Fibroblast of villous mesenchyme (primary cell): Measurements from ENCODE around the gene ZNF532. TPM values are rescaled to one million over a fixed set of nuclear protein-coding genes. Genes with fewer than 3 reads are reported as not detected.

Experiments
- DNase-seq: peaks from one replicate; pipeline ENCODE4 v3.0.0-alpha.2; 2010; ENCODE audit warnings: low read depth
- H3K4me3 ChIP-seq: 2 replicates; pipeline ENCODE4 v1.5.1; 2011; ENCODE audit warnings: low read depth, mild to moderate bottlenecking, low read length
- total RNA-seq: library from RNA; depleted of rRNA; stranded (reverse); fragments of >200 nt; gene quantifications from 2 replicates; pipeline ENCODE4 v1.2.3, GENCODE V29; 2012
- TF ChIP-seq, protein P1 (sequence below): IDR thresholded peaks from 2 replicates; pipeline ENCODE4 v1.5.1; 2012; ENCODE audit warnings: low read depth, mild to moderate bottlenecking, low read length; ENCODE audit not compliant: insufficient read depth

Gene ZNF532
- total RNA-seq, 1 donor: 45.8 TPM

DNA sequence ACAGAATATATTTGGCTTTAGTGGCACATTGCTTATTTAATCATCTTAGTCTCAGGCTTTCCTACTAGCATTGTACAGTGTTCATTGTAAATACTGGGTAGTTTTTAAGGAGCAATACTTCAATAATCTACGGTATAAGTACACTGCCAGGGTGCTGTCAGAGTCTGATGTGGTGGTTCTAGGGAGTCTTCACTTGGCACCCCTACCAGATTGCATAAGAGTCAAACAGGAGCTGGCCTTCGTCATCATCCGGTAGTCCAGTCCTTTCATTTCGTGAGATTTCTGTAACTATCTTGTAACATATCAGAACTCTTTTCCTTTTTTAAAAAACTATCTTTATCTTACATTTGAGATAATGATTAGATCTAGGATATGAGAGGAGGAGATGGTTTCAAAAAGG lies 91.1 kb downstream of the ZNF532 start:
- no peak overlapping the region for H3K4me3 ChIP-seq
- DNase-seq: peak; percentile 77
- TF ChIP-seq, protein P1, sequence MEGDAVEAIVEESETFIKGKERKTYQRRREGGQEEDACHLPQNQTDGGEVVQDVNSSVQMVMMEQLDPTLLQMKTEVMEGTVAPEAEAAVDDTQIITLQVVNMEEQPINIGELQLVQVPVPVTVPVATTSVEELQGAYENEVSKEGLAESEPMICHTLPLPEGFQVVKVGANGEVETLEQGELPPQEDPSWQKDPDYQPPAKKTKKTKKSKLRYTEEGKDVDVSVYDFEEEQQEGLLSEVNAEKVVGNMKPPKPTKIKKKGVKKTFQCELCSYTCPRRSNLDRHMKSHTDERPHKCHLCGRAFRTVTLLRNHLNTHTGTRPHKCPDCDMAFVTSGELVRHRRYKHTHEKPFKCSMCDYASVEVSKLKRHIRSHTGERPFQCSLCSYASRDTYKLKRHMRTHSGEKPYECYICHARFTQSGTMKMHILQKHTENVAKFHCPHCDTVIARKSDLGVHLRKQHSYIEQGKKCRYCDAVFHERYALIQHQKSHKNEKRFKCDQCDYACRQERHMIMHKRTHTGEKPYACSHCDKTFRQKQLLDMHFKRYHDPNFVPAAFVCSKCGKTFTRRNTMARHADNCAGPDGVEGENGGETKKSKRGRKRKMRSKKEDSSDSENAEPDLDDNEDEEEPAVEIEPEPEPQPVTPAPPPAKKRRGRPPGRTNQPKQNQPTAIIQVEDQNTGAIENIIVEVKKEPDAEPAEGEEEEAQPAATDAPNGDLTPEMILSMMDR: no peak

DNA sequence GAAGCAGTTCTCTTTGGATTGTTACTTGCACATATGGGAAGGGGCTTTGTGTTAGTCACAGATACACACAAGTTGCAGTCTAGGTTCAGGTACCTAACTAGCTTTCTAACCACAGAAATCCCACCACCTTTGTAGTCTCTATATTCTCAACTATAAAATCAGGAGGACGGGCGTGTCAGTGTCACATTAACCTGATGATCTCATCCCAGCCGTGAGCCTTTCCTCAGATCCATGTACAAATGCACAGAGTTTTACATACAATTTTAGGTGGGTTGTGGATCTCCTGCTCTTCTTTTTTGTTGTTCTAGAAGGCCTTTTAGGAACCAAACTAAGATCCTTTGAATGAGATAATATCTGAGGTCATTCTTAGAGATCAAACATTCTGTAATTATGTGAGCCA lies 94.0 kb downstream of the ZNF532 start:
- TF ChIP-seq, protein P1: no peak
- no peak for DNase-seq
- H3K4me3 ChIP-seq: no peak overlapping the region

DNA sequence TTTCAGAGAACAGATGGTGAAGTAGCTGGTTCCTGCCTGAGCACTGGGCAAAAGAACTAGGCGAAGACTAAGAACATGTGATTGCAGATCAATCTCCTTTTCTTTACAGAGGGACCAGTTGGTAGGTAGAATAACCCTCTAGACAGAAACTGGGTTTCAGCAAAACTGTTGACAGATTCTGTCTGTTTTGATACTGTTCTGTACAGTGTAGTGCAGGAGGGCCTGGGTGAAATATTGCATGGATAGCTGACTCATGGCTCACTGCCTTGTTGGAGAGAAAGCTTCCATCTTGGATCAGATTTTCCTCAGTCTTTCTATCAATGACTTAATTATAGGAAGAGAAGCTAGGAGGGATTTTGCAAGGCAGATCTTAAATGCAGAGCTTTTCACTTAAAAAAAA lies 95.8 kb downstream of the ZNF532 start:
- DNase-seq: no peak
- H3K4me3 ChIP-seq: no peak overlapping the region
- TF ChIP-seq, protein P1: no peak

DNA sequence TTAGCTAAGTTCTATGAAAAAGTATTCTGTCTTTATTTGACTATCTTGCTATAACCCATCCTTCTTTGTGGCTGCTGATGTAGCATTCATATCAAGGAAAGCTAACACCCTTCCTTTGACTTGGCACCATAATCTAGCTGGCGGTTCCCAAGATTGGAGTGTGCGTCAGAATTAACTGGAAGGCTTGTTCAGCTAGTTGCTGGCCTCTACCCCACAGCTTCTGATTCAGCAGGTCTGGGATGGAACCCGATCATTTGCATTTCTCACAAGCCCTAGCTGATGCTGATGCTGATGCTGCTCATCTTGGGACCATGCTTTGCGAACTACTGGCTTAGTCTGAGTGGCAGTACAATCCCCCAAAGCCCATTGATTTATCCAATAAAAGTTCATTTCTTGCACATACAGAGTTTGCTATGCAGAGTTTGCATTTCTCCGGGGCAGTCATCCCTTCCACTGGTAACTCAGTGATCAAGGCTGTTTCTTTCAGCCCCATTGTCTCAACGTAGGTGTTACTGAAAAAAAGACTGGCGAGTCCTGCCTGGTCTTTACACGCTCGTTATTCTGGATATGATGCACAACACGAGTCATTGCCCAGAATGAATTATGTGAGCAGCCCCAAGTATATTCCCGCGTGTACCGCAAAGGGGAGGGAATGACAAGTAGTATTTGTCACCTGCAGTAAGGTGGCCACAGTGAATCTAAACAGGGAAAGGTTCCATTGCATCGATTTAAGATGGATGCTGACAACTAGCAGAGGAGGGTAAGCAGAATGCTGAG lies 96.5 kb downstream of the ZNF532 start:
- H3K4me3 ChIP-seq: no peak overlapping the region
- DNase-seq: no peak
- TF ChIP-seq, protein P1: no peak

DNA sequence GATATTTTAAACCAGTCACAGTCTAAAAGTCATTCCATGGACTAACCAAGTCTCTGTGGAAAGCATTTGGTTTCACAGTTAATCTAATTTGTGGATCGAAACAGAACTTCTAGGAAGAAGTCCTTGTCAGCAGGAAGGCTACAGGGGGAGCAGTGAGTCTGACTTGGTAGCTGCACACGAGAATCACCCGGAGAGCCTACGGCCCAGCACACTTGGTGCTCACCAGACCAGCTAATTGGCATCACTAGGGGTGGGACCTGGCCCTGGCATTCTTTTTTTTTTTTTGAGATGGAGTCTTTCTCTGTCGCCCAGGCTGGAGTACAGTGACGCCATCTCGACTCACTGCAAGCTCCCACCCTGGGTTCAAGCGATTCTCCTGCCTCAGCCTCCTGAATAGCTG lies 97.7 kb downstream of the ZNF532 start:
- DNase-seq: no peak
- TF ChIP-seq, protein P1: no peak
- H3K4me3 ChIP-seq: no peak overlapping the region

DNA sequence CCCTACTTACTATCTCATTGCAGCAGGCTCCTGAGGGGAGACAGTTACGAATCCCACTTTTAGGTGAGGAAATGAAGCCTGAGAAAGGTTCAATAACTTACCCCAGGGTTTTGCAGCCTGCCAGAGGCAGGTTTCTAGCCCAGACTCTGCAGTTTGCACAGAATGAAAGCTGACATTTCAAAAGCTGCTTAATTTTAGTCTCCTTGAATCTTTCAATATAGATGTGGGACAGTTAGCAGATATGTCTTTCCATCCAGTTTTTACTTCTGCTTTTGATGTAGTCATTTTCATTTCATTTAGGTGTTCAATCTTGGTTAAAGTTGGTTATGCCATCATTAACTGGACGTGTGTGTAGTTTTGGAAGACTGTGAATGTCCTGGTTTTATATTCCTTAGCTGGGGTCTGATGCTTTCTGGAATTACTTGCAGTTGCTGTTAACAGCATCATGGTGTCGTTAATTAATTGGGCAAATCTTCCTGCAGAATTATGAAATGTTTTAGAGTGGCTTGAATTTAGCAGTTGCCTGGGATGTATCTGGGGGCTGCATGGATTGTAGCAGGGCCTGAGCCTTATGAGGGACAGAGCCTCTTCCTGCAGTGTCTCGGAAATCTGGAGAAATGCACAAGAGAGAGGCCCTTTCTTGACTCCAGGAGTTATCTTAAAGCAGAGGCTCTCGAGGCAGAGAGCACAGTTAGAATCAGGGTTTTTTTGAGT lies 100.8 kb downstream of the ZNF532 start:
- no peak overlapping the region for H3K4me3 ChIP-seq
- TF ChIP-seq, protein P1: no peak
- DNase-seq: no peak
